A673 (cell line): Measurements from ENCODE around the gene IDS. TPM values are rescaled to one million over a fixed set of nuclear protein-coding genes. Genes with fewer than 3 reads are reported as not detected.
A peak's percentile ranks its signal among the peaks of the same experiment; 100 is the strongest.
"Not testable (repeated sequence)": the region's sequence is repeated elsewhere in the genome, so short reads cannot be mapped to it uniquely, and the experiment has no call there.

Experiments used
- BruUV-seq: library from RNA; stranded (reverse); fragments of 400-500 nt; replicated peaks from 2 replicates; lab custom pipeline; 2021; lab: Mats Ljungman, UMichigan
- CTCF ChIA-PET: fragments of 300-600 bp; sonication (Branson Sonifier 250); formaldehyde crosslinking; loops from one replicate; lab custom pipeline; 2022; ENCODE audit warnings: antibody characterized with exemption; lab: Charles Lee
- POLR2A ChIA-PET: fragments of 300-600 bp; sonication (Branson Sonifier 250); formaldehyde crosslinking; loops from one replicate; lab custom pipeline; 2022; ENCODE audit warnings: antibody characterized with exemption; ENCODE audit not compliant: low non-redundant PET; lab: Charles Lee
- DNase-seq: peaks from one replicate; pipeline ENCODE4 v3.0.0-alpha.2; 2015; ENCODE audit warnings: low spot score
- H3K27ac ChIP-seq: fragments of 200-600 bp; sonication (generic); 2 replicates; pipeline ENCODE4 v1.5.1; 2016; ENCODE audit warnings: mixed run types, low read depth, mild to moderate bottlenecking, mixed read lengths, antibody characterized with exemption, low read length; ENCODE audit not compliant: poor library complexity, severe bottlenecking
- H3K27me3 ChIP-seq: fragments of 200-600 bp; sonication (generic); replicated peaks from 2 replicates; pipeline ENCODE4 v1.6.1; 2017; ENCODE audit warnings: mixed run types, low read depth, mild to moderate bottlenecking, mixed read lengths, antibody characterized with exemption, low read length; ENCODE audit not compliant: insufficient read depth, poor library complexity
- H3K36me3 ChIP-seq: fragments of 200-600 bp; sonication (generic); 2 replicates; pipeline ENCODE4 v1.6.1; 2016; ENCODE audit warnings: mixed run types, mild to moderate bottlenecking, mixed read lengths, antibody characterized with exemption, low read length; ENCODE audit not compliant: insufficient read depth, poor library complexity, severe bottlenecking
- H3K4me1 ChIP-seq: fragments of 200-600 bp; sonication (generic); 2 replicates; pipeline ENCODE4 v1.6.1; 2017; ENCODE audit warnings: mixed run types, mild to moderate bottlenecking, mixed read lengths, antibody characterized with exemption, low read length; ENCODE audit not compliant: insufficient read depth, poor library complexity, severe bottlenecking
- H3K4me3 ChIP-seq: fragments of 200-600 bp; sonication (generic); 2 replicates; pipeline ENCODE4 v1.5.1; 2016; ENCODE audit warnings: low read depth, mixed run types, mild to moderate bottlenecking, mixed read lengths, low read length; ENCODE audit not compliant: poor library complexity, severe bottlenecking
- H3K9me3 ChIP-seq: fragments of 200-600 bp; sonication (generic); 2 replicates; pipeline ENCODE4 v1.6.1; 2016; ENCODE audit warnings: mixed run types, low read depth, mild to moderate bottlenecking, mixed read lengths, antibody characterized with exemption, low read length; ENCODE audit not compliant: poor library complexity, severe bottlenecking
- CTCF ChIP-seq: fragments of 300-800, 200-600 bp; sonication (generic); conservative IDR thresholded peaks from 2 replicates; pipeline ENCODE4 v1.5.1; 2017; ENCODE audit warnings: low read depth, mild to moderate bottlenecking, antibody characterized with exemption, low read length, moderate library complexity, mixed read lengths
- EZH2 ChIP-seq: fragments of 200-600 bp; sonication (generic); IDR thresholded peaks from 2 replicates; pipeline ENCODE4 v1.6.1; 2017; ENCODE audit warnings: borderline replicate concordance, low read depth, mild to moderate bottlenecking, mixed read lengths, antibody characterized with exemption, low read length; ENCODE audit not compliant: poor library complexity, severe bottlenecking
- intact Hi-C: fragments of 100-400 bp; cut with micrococcal nuclease; formaldehyde crosslinking; loops from one replicate; pipeline ENCODE4 v1.10.0; 2022; ENCODE audit not compliant: unreplicated experiment
- total RNA-seq: library from RNA; stranded (reverse); gene quantifications from 2 replicates; pipeline ENCODE4 v1.2.3, GENCODE V29; 2021

Gene IDS
- total RNA-seq, 1 experiment from 2014 or later = 50.7 TPM

DNA sequence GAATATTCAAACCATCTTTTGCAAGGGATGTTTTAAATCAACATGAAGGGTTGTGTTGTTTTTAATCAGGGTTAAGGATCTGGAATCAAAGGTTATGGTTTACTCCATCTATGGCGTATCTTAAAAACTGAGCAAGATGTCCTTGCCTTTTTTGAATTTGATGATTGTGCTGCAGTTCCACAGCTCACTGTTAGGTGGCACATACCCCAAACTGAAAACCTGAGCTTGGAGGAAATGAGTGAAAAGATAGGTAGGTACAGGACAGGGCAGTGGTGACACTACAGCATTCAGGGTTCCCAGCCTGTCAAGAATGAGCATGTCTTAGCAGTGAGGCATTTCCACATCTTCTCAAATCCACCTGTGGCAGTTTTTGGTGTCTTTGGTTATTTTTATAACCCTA lies 22.6 kb upstream of the IDS start:
- no peak overlapping the region for H3K27ac ChIP-seq
- no peaks in the 10 kb centered on the region for H3K9me3 ChIP-seq
- POLR2A ChIA-PET = no interaction called here
- H3K27me3 ChIP-seq = no peaks in the 10 kb centered on the region
- DNase-seq = peak; percentile 43
- H3K4me1 ChIP-seq = no peaks in the 10 kb centered on the region
- intact Hi-C loops = no loop called here
- no TSS peak for BruUV-seq
- CTCF ChIA-PET = interaction anchor here (1.0 kb wide), 1 partner anchor 11 kb away, joined by 6 read pairs; no protein-coding TSS in a partner anchor
- H3K4me3 ChIP-seq = no peak overlapping the region
- no peaks in the 10 kb centered on the region for H3K36me3 ChIP-seq
- peak; percentile 54 for TF ChIP-seq CTCF
- no peak for TF ChIP-seq EZH2

- CTCF ChIA-PET, H3K4me3 ChIP-seq, BruUV-seq, DNase-seq, POLR2A ChIA-PET, H3K4me1 ChIP-seq, H3K36me3 ChIP-seq, H3K9me3 ChIP-seq, intact Hi-C loops, H3K27me3 ChIP-seq, H3K27ac ChIP-seq: not testable (repeated sequence)
These were observed 21.4 kb upstream of the IDS start for GRCh38 chrX:149526318-149527033.

DNA sequence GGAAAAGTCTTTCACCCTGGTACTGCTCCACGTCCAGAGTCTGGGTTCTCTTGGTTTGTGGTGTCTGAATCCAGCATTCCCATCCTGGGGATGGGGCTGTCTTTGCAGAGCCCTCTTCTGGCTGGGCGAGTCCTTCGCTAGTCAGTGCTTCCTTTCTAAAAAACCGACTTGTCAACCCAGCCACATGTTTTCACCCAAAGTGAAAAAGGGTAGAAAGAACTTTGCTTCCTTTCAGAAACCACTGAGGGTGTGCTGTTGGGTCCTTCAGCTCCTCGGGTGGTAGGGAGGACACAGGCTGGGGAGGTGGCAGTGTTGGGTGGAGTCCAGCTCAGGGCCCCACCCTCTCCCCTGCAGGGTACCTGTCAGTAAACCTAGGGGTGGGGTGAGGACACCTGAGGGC lies 20.8 kb upstream of the IDS start:
- H3K27ac ChIP-seq, CTCF ChIA-PET, H3K4me1 ChIP-seq, POLR2A ChIA-PET, H3K9me3 ChIP-seq, intact Hi-C loops, H3K36me3 ChIP-seq, H3K4me3 ChIP-seq, BruUV-seq, H3K27me3 ChIP-seq, DNase-seq: not testable (repeated sequence)

GRCh38 chrX:149525389-149525788 lies 20.3 kb upstream of the IDS start:
- DNase-seq = peak; percentile 54
- H3K27me3 ChIP-seq, POLR2A ChIA-PET, CTCF ChIA-PET, intact Hi-C loops, H3K9me3 ChIP-seq, H3K36me3 ChIP-seq, BruUV-seq, H3K4me3 ChIP-seq, H3K27ac ChIP-seq, H3K4me1 ChIP-seq: not testable (repeated sequence)
